Esophagus squamous epithelium (tissue), 4 donors: ENCODE data around the gene PRKCQ.

Experiments
- CTCF ChIP-seq, 6 experiments: fragments of 450-650 bp in 4 of 6; fragments of 200-600 bp in 2 of 6; sonication (generic) in 2 of 6; IDR thresholded peaks; one replicate each; pipeline ENCODE4 v1.5.1; 2016 to 2019; ENCODE audit warnings: antibody characterized with exemption in 6 of 6, mild to moderate bottlenecking in 4 of 6, moderate library complexity in 4 of 6
- POLR2A ChIP-seq, 4 donors: fragments of 450-650 bp; IDR thresholded peaks; one replicate each; pipeline ENCODE4 v1.6.1; 2017; ENCODE audit warnings: antibody characterized with exemption in 4 of 4, mild to moderate bottlenecking in 4 of 4, moderate library complexity in 3 of 4

GRCh38 chr10:6503171-6503570 is 76.9 kb downstream of the PRKCQ start:
- TF ChIP-seq CTCF (IDR thresholded peaks at IDR 0.05), result no peak
- TF ChIP-seq POLR2A (IDR thresholded peaks at IDR 0.05), result no peak
